Neural progenitor cell (in vitro differentiated cells): ENCODE measurements around the gene MAMLD1. TPM values are rescaled to one million over a fixed set of nuclear protein-coding genes. Genes with fewer than 3 reads are reported as not detected.

Source experiments
- DNase-seq: peaks from one replicate; pipeline ENCODE4 v3.0.0-alpha.2; 2016; ENCODE audit warnings: low spot score
- H2AFZ ChIP-seq: fragments of 200-600 bp; sonication (generic); replicated peaks from 2 replicates; pipeline ENCODE4 v1.6.1; 2016; ENCODE audit warnings: antibody characterized with exemption
- H3F3A ChIP-seq: fragments of 200-600 bp; sonication (generic); 2 replicates; pipeline ENCODE4 v1.6.1; 2016; ENCODE audit warnings: antibody characterized with exemption, low read depth
- H3K27ac ChIP-seq: fragments of 200-600 bp; sonication (generic); 2 replicates; pipeline ENCODE4 v1.5.1; 2016; ENCODE audit warnings: mild to moderate bottlenecking
- H3K27me3 ChIP-seq: fragments of 200-600 bp; sonication (generic); 2 replicates; pipeline ENCODE4 v1.6.1; 2016; ENCODE audit warnings: mild to moderate bottlenecking, moderate library complexity
- H3K36me3 ChIP-seq: fragments of 200-600 bp; sonication (generic); 2 replicates; pipeline ENCODE4 v1.5.1; 2016
- H3K4me1 ChIP-seq: fragments of 200-600 bp; sonication (generic); 2 replicates; pipeline ENCODE4 v1.6.1; 2016; ENCODE audit warnings: mixed run types
- H3K4me2 ChIP-seq: fragments of 200-600 bp; sonication (generic); 2 replicates; pipeline ENCODE4 v1.6.1; 2016
- H3K4me3 ChIP-seq: fragments of 200-600 bp; sonication (generic); 2 replicates; pipeline ENCODE4 v1.5.1; 2016
- H3K79me2 ChIP-seq: fragments of 200-600 bp; sonication (generic); 2 replicates; pipeline ENCODE4 v1.6.1; 2016; ENCODE audit warnings: low read depth
- H3K9ac ChIP-seq: fragments of 200-600 bp; sonication (generic); 2 replicates; pipeline ENCODE4 v1.6.1; 2016
- H3K9me3 ChIP-seq: fragments of 200-600 bp; sonication (generic); 2 replicates; pipeline ENCODE4 v1.5.1; 2016; ENCODE audit warnings: low read depth
- H4K20me1 ChIP-seq: fragments of 200-600 bp; sonication (generic); 2 replicates; pipeline ENCODE4 v1.6.1; 2016; ENCODE audit warnings: low read depth
- H3K27ac Mint-ChIP-seq: 3 replicates; pipeline ENCODE4 v1.8.0; 2021; ENCODE audit warnings: mixed read lengths
- H3K27me3 Mint-ChIP-seq: 2 replicates; pipeline ENCODE4 v1.8.0; 2022; ENCODE audit warnings: low read depth, mild to moderate bottlenecking, inconsistent platforms, moderate library complexity, mixed read lengths; ENCODE audit not compliant: insufficient read depth
- H3K36me3 Mint-ChIP-seq: 3 replicates; pipeline ENCODE4 v1.8.0; 2021; ENCODE audit warnings: mixed read lengths
- H3K4me1 Mint-ChIP-seq: 3 replicates; pipeline ENCODE4 v1.8.0; 2021; ENCODE audit warnings: mixed read lengths
- H3K4me3 Mint-ChIP-seq: 3 replicates; pipeline ENCODE4 v1.8.0; 2021; ENCODE audit warnings: mild to moderate bottlenecking, moderate library complexity, mixed read lengths
- H3K9me3 Mint-ChIP-seq: 3 replicates; pipeline ENCODE4 v1.8.0; 2020; ENCODE audit warnings: mixed read lengths
- EZH2 ChIP-seq: fragments of 200-600 bp; sonication (generic); IDR thresholded peaks from 2 replicates; pipeline ENCODE4 v1.6.1; 2017; ENCODE audit warnings: antibody characterized with exemption, mild to moderate bottlenecking, moderate library complexity
- EZH2phosphoT487 ChIP-seq: fragments of 200-600 bp; sonication (generic); IDR thresholded peaks from 2 replicates; pipeline ENCODE4 v1.6.1; 2017; ENCODE audit warnings: antibody characterized with exemption
- total RNA-seq: library from RNA; depleted of rRNA; stranded (reverse); fragments of >200 nt; gene quantifications from 2 replicates; pipeline ENCODE4 v1.2.3, GENCODE V29; 2015; ENCODE audit warnings: low replicate concordance
- TF ChIP-seq, protein P1 (sequence below): fragments of 200-600 bp; sonication (generic); IDR thresholded peaks from 2 replicates; pipeline ENCODE4 v1.5.1; 2017; ENCODE audit warnings: antibody characterized with exemption, mild to moderate bottlenecking

MAMLD1 gene
- total RNA-seq, 1 donor from 2014 or later, result not detected

DNA sequence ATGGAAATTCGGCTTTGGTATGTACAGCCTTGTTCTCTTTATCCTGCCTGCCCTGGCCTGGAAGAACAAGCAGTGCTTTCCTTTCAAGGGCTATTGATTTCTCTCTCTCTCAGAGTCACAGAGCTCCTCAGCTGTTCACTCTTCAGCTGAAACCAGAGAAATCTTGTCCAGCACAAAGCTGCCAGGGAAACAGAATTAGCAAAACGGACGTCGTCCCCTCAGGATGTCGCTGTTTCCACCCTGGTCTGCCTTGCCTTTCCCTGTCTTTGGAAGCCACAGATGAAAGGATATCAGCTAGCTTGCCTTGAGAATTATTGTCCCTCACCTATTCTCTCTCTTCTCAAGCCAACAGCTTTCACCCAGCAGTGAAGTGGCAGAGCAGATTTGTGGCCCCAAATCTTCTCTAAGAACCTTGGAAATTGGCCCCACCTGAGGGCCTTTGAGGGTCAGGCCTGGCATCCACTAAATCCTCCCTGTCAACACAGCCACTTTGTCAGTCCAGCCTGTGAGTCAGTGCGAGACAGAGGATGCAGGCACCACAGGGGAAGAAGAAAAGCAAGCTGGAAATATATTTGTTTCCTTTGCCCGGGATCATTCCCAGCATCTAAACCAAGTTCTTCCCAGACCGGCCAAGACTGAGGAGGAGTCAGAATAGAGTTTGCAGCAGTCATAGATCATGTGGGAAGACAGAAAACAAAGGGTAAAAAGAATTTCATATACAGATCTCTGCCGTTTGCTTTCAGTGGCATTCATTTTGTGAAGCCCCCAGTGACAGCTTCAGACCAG lies 141.5 kb downstream of the MAMLD1 start:
- Histone ChIP-seq H3K9me3 (no peaks in the 10 kb centered on the region), H3K36me3 (no peaks in the 10 kb centered on the region), H4K20me1 (no peaks in the 10 kb centered on the region), H3K27ac (no peak overlapping the region), H3K9ac (no peak overlapping the region), H3F3A (peaks cover 12% of the 10 kb centered on the region), H3K4me2 (no peak overlapping the region), H3K27me3 (peaks cover 4% of the 10 kb centered on the region), H3K4me1 (peaks cover 22% of the 10 kb centered on the region), H2AFZ (no peak overlapping the region), H3K79me2 (no peaks in the 10 kb centered on the region), H3K4me3 (no peak overlapping the region)
- Mint-ChIP-seq H3K9me3 (peaks cover 3% of the 10 kb centered on the region), H3K4me1 (peaks cover 48% of the 10 kb centered on the region), H3K27ac (no peak overlapping the region), H3K4me3 (no peak overlapping the region), H3K36me3 (no peaks in the 10 kb centered on the region), H3K27me3 (peaks cover 2% of the 10 kb centered on the region)
- peak; percentile 19 for DNase-seq
- TF ChIP-seq, protein P1, sequence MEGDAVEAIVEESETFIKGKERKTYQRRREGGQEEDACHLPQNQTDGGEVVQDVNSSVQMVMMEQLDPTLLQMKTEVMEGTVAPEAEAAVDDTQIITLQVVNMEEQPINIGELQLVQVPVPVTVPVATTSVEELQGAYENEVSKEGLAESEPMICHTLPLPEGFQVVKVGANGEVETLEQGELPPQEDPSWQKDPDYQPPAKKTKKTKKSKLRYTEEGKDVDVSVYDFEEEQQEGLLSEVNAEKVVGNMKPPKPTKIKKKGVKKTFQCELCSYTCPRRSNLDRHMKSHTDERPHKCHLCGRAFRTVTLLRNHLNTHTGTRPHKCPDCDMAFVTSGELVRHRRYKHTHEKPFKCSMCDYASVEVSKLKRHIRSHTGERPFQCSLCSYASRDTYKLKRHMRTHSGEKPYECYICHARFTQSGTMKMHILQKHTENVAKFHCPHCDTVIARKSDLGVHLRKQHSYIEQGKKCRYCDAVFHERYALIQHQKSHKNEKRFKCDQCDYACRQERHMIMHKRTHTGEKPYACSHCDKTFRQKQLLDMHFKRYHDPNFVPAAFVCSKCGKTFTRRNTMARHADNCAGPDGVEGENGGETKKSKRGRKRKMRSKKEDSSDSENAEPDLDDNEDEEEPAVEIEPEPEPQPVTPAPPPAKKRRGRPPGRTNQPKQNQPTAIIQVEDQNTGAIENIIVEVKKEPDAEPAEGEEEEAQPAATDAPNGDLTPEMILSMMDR, result no peak
- no peak for TF ChIP-seq EZH2
- no peak for TF ChIP-seq EZH2phosphoT487

DNA sequence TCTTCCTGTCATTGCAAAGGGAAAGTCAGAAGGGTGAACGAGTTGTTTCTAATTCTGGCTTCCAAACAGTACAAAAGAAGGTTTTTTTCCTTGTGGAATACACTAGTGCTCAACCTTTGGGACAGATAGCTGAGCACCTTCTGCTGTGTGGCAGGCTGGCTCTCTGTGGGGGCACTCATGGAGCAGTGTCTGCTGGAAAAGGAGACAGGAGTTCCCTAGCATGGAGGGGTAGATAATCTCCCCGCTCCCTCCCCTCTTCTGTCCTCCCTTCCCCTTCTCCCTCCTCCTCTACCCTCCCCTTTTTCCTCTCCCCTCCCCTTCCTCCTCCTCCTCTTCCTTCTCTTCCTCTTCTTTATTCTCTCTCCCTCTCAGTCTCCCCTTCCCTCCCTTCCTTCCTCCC lies 142.9 kb downstream of the MAMLD1 start:
- Mint-ChIP-seq H3K36me3 (no peaks in the 10 kb centered on the region), H3K9me3 (peaks cover 3% of the 10 kb centered on the region), H3K27me3 (peaks cover 2% of the 10 kb centered on the region), H3K4me1 (peaks cover 41% of the 10 kb centered on the region), H3K4me3 (no peak overlapping the region), H3K27ac (no peak overlapping the region)
- peaks cover 12% of the 10 kb centered on the region for H3F3A ChIP-seq
- no peak overlapping the region for H3K4me3 ChIP-seq
- no peak for DNase-seq
- H3K9me3 ChIP-seq, result no peaks in the 10 kb centered on the region
- H3K4me1 ChIP-seq, result peaks cover 22% of the 10 kb centered on the region
- no peaks in the 10 kb centered on the region for H4K20me1 ChIP-seq
- peak overlapping the region; percentile 66 for H3K4me2 ChIP-seq
- H2AFZ ChIP-seq, result no peak overlapping the region
- TF ChIP-seq EZH2phosphoT487, result no peak
- TF ChIP-seq, protein P1, result no peak
- TF ChIP-seq EZH2, result no peak
- no peak overlapping the region for H3K27ac ChIP-seq
- H3K27me3 ChIP-seq, result peaks cover 4% of the 10 kb centered on the region
- H3K79me2 ChIP-seq, result no peaks in the 10 kb centered on the region
- H3K9ac ChIP-seq, result no peak overlapping the region
- no peaks in the 10 kb centered on the region for H3K36me3 ChIP-seq

DNA sequence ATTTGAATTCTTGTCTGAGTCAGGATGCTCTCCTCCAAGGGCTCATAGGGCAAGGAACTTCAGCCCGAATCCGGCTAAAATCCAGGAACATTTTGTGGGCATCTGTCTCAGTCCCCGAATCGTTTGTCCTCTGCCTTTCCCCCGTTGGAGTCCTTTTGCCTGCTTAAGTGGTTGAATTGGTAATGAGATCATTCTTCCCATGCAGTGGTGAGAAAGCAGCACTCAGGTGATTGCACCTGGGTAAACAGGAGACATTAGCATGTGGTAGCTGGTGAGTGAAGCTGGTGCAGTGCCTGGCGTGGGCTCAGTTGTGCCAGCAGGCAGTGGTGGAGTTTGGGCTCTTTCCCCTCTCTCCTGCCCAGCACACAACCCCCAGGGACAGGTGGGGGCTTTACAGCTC lies 143.4 kb downstream of the MAMLD1 start:
- H3K27ac ChIP-seq, result no peak overlapping the region
- peaks cover 22% of the 10 kb centered on the region for H3K4me1 ChIP-seq
- H3K36me3 ChIP-seq, result no peaks in the 10 kb centered on the region
- peaks cover 4% of the 10 kb centered on the region for H3K27me3 ChIP-seq
- no peak for DNase-seq
- no peak overlapping the region for H3K4me3 Mint-ChIP-seq
- no peak overlapping the region for H2AFZ ChIP-seq
- H4K20me1 ChIP-seq, result no peaks in the 10 kb centered on the region
- no peak overlapping the region for H3K9ac ChIP-seq
- peak overlapping the region; percentile 33 for H3K27ac Mint-ChIP-seq
- no peak overlapping the region for H3K4me3 ChIP-seq
- peak overlapping the region; percentile 66 for H3K4me2 ChIP-seq
- H3K79me2 ChIP-seq, result no peaks in the 10 kb centered on the region
- H3K9me3 Mint-ChIP-seq, result peaks cover 3% of the 10 kb centered on the region
- H3K4me1 Mint-ChIP-seq, result peaks cover 38% of the 10 kb centered on the region
- no peaks in the 10 kb centered on the region for H3K9me3 ChIP-seq
- H3K36me3 Mint-ChIP-seq, result no peaks in the 10 kb centered on the region
- TF ChIP-seq EZH2 (no peak), EZH2phosphoT487 (no peak)
- TF ChIP-seq, protein P1, result no peak
- H3K27me3 Mint-ChIP-seq, result peaks cover 2% of the 10 kb centered on the region
- peaks cover 12% of the 10 kb centered on the region for H3F3A ChIP-seq
